HG03520 (cell line): ENCODE measurements around the gene G6PC3.

Source experiments
- ATAC-seq: cut with Tn5 transposase; IDR thresholded peaks from one replicate; pipeline ENCODE4 v1.9.1; 2021; ENCODE audit warnings: mild to moderate bottlenecking, moderate library complexity; ENCODE audit not compliant: unreplicated experiment

Gene G6PC3

GRCh38 chr17:44121997-44122815 is 51.7 kb downstream of the G6PC3 start:
- no peak for ATAC-seq

- peak; percentile 17 for ATAC-seq
These were observed 52.4 kb downstream of the G6PC3 start for GRCh38 chr17:44122816-44123355.

GRCh38 chr17:44123356-44124117 is 53.0 kb downstream of the G6PC3 start, which contains the start of gene HDAC5:
Gene HDAC5, minus strand, starts transcription at chr17:44123641. Its CDS starts 6,126 bp downstream, at chr17:44117515.
- peak; percentile 77 for ATAC-seq

- no peak for ATAC-seq
These were observed 53.5 kb downstream of the G6PC3 start for GRCh38 chr17:44124118-44124438.
